Epithelial cell of esophagus (primary cell): ENCODE measurements around the gene OSBPL10.

Experiments used
- DNase-seq: peaks from one replicate; pipeline ENCODE4 v3.0.0; 2010; ENCODE audit warnings: low read depth
- H3K4me3 ChIP-seq: 2 replicates; pipeline ENCODE4 v1.5.1; 2011; ENCODE audit warnings: mild to moderate bottlenecking, low read length, control low read depth
- CTCF ChIP-seq: IDR thresholded peaks from 2 replicates; pipeline ENCODE4 v1.5.1; 2011; ENCODE audit warnings: low read depth, mild to moderate bottlenecking, low read length, control low read depth, inconsistent platforms; ENCODE audit not compliant: insufficient read depth; ENCODE audit errors: missing control alignments

OSBPL10 gene

GRCh38 chr3:31833391-31834190, 147.5 kb downstream of the OSBPL10 start:
- H3K4me3 ChIP-seq, result no peak overlapping the region
- TF ChIP-seq CTCF, result no peak
- DNase-seq, result no peak

GRCh38 chr3:31832551-31832950, 148.5 kb downstream of the OSBPL10 start:
- no peak for TF ChIP-seq CTCF
- no peak for DNase-seq
- H3K4me3 ChIP-seq, result no peak overlapping the region

GRCh38 chr3:31831591-31831990, 149.5 kb downstream of the OSBPL10 start:
- H3K4me3 ChIP-seq, result no peak overlapping the region
- no peak for TF ChIP-seq CTCF
- no peak for DNase-seq

GRCh38 chr3:31829826-31830426, 151.1 kb downstream of the OSBPL10 start:
- no peak overlapping the region for H3K4me3 ChIP-seq
- no peak for TF ChIP-seq CTCF
- no peak for DNase-seq

GRCh38 chr3:31829010-31829409, 152.1 kb downstream of the OSBPL10 start:
- no peak for TF ChIP-seq CTCF
- H3K4me3 ChIP-seq, result no peak overlapping the region
- no peak for DNase-seq

- no peak for DNase-seq
- no peak for TF ChIP-seq CTCF
- H3K4me3 ChIP-seq, result no peak overlapping the region
Observed at GRCh38 chr3:31828007-31828406, 153.1 kb downstream of the OSBPL10 start.
